Karpas-422 (cell line): ENCODE results near the gene RAB26. TPM values are rescaled to one million over a fixed set of nuclear protein-coding genes. Genes with fewer than 3 reads are reported as not detected.
A peak's percentile ranks its signal among the peaks of the same experiment; 100 is the strongest.
"Not testable (repeated sequence)": the region's sequence is repeated elsewhere in the genome, so short reads cannot be mapped to it uniquely, and the experiment has no call there.

Source experiments
- DNase-seq: peaks from one replicate; pipeline ENCODE4 v3.0.0-alpha.2; 2015
- H2AFZ ChIP-seq: fragments of 200-600 bp; sonication (generic); 2 replicates; pipeline ENCODE4 v1.6.1; 2014; ENCODE audit warnings: antibody characterized with exemption, low read length, mixed read lengths
- H3K27ac ChIP-seq: fragments of 200-600 bp; sonication (generic); 2 replicates; pipeline ENCODE4 v1.5.1; 2014; ENCODE audit warnings: mild to moderate bottlenecking, low read length, moderate library complexity
- H3K27me3 ChIP-seq: fragments of 200-600 bp; sonication (generic); 2 replicates; pipeline ENCODE4 v1.6.1; 2014; ENCODE audit warnings: low read length, mixed read lengths
- H3K36me3 ChIP-seq: fragments of 200-600 bp; sonication (generic); 2 replicates; pipeline ENCODE4 v1.6.1; 2014; ENCODE audit warnings: low read length, mixed read lengths; ENCODE audit not compliant: insufficient read depth
- H3K4me1 ChIP-seq: fragments of 200-600 bp; sonication (generic); 2 replicates; pipeline ENCODE4 v1.6.1; 2014; ENCODE audit warnings: mild to moderate bottlenecking, low read length, mixed read lengths
- H3K4me2 ChIP-seq: fragments of 200-600 bp; sonication (generic); 2 replicates; pipeline ENCODE4 v1.6.1; 2014; ENCODE audit warnings: low read length, low read depth, mild to moderate bottlenecking; ENCODE audit not compliant: poor library complexity, severe bottlenecking
- H3K4me3 ChIP-seq: fragments of 200-600 bp; sonication (generic); 2 replicates; pipeline ENCODE4 v1.5.1; 2014; ENCODE audit warnings: mild to moderate bottlenecking, antibody characterized with exemption, low read length, mixed read lengths
- H3K79me2 ChIP-seq: fragments of 200-600 bp; sonication (generic); 2 replicates; pipeline ENCODE4 v1.6.1; 2014; ENCODE audit warnings: mild to moderate bottlenecking, low read length, mixed read lengths
- H3K9ac ChIP-seq: fragments of 200-600 bp; sonication (generic); 2 replicates; pipeline ENCODE4 v1.6.0; 2014; ENCODE audit warnings: low read length
- H3K9me2 ChIP-seq: fragments of 200-600 bp; sonication (generic), shearing (Covaris generic); replicated peaks from 2 replicates; pipeline ENCODE4 v1.6.0; 2014; ENCODE audit warnings: mild to moderate bottlenecking, low read length, moderate library complexity; ENCODE audit not compliant: insufficient read depth
- H3K9me3 ChIP-seq: fragments of 300-700, 200-600 bp; sonication (generic); 2 replicates; pipeline ENCODE4 v1.6.1; 2014; ENCODE audit warnings: low read length, mixed read lengths
- H4K20me1 ChIP-seq: fragments of 200-600 bp; sonication (generic); 2 replicates; pipeline ENCODE4 v1.6.1; 2014; ENCODE audit warnings: mild to moderate bottlenecking, antibody characterized with exemption, low read length, low read depth; ENCODE audit not compliant: insufficient read depth
- total RNA-seq: library from RNA; depleted of rRNA; stranded (reverse); fragments of >200 nt; shearing (Covaris generic); gene quantifications from 2 replicates; pipeline ENCODE4 v1.2.3, GENCODE V29; 2014; ENCODE audit warnings: low replicate concordance

Gene RAB26
- total RNA-seq, 1 experiment from 2014 or later, result 12.8 TPM

DNA sequence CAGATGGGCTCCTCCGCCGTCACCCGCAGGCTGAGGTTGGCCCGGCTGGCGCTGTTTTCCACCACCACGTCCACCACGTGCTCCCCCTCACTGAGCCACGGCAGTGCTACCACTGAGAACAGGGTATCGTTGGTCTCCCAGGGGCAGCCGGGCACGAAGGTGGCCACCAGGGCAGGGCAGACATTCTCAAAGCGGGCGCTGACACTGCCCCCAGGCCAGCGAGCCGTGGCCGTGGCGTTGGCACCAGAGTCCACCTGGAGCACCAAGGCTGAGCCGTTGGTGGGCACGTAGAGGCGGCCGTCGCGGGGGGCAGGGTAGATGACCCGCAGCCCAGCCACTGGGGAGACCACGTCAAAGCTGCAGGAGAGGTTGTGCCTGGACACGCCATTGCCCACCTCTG is 34.2 kb upstream of the RAB26 start:
- H2AFZ ChIP-seq, H3K27ac ChIP-seq, H3K9ac ChIP-seq, H3K4me3 ChIP-seq, H3K9me2 ChIP-seq, H3K79me2 ChIP-seq, H4K20me1 ChIP-seq, H3K4me1 ChIP-seq, H3K4me2 ChIP-seq, H3K27me3 ChIP-seq, H3K36me3 ChIP-seq, H3K9me3 ChIP-seq, DNase-seq: not testable (repeated sequence)

DNA sequence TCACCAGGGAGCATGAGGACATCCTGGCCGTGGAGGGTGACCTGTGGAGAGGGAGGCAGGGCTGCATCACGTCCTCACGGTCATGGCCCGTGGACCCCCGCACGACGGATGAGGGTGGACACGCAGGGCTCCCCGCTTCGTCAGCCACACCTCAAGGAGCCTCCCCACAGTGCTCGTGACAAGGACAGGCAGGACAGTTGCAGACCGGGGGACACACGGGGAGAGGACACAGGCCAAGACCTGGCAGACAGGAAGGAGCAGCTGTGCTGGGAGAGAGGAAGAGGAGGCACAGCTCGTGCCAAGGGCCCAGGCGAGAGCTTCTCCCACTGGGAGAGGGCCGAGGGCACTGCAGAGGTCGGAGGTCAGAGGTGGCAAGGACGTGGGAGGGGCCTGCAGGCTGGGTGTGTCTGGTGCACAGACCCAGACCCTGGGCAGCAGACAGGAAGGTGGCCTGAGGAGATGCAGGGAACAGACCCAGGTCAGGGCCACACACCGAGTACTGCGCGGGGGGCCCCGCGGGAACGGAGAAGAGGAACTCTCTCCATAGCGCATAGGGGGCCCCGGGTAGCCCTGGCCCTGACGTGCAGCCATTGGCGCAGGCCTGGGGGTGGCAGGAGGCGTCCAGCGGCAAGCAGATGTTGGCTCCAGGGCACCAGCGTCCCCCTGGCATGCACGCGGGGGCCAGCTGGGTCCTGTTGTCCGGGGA is 33.4 kb upstream of the RAB26 start:
- not testable (repeated sequence) for H2AFZ ChIP-seq, H3K4me1 ChIP-seq, H3K4me3 ChIP-seq, H3K4me2 ChIP-seq, H3K27ac ChIP-seq, H3K79me2 ChIP-seq, H3K27me3 ChIP-seq, H3K36me3 ChIP-seq, H4K20me1 ChIP-seq, H3K9me3 ChIP-seq, DNase-seq, H3K9ac ChIP-seq, H3K9me2 ChIP-seq

DNA sequence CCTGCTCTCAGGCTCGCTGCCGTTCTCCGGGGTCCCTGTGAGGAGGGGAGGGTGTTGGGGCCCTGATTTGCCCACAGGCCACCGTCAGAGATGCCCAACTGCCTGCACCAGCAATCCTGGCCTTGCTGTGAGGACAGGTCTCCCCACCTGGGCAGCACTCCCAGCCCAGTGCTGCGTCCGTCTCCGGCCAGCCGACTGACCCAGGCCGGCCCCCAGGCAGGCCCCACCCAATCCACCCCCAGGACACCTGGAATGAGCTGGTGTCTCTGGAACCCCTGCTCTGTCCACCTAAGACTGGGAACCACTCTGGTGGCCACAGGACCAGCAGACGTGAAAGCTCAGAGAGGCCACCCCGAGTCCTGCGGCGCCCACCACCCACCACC is 32.8 kb upstream of the RAB26 start:
- H3K79me2 ChIP-seq, result no peaks in the 10 kb centered on the region
- H2AFZ ChIP-seq, result no peak overlapping the region
- no peaks in the 10 kb centered on the region for H3K4me1 ChIP-seq
- no peaks in the 10 kb centered on the region for H3K9me3 ChIP-seq
- H3K4me2 ChIP-seq, result no peak overlapping the region
- DNase-seq, result no peak
- no peak overlapping the region for H3K27ac ChIP-seq
- H4K20me1 ChIP-seq, result no peaks in the 10 kb centered on the region
- no peak overlapping the region for H3K4me3 ChIP-seq
- no peaks in the 10 kb centered on the region for H3K27me3 ChIP-seq
- H3K36me3 ChIP-seq, result no peaks in the 10 kb centered on the region
- H3K9me2 ChIP-seq, result no peaks in the 10 kb centered on the region
- H3K9ac ChIP-seq, result no peak overlapping the region

DNA sequence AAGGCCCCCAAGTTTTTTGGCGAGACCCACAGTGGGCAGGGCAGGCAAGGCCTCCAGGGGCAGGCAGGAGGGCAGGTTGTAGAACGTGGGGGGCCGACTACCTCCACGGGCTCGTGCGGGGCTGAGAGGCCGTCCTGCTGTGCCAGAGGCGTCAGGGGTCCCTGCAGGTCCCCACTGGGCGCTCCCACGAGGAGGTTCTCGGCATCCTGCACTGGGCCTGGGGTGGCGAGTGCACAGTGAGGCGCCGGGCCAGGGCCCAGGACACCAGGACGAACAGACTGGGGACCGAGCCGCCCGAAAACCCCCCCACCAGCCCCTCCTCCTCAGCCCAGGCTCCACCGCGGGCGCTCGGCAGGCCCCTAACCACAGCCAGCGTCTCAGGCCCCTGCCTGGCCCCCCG is 32.0 kb upstream of the RAB26 start:
- H3K9ac ChIP-seq, H3K27ac ChIP-seq, H2AFZ ChIP-seq, H3K4me1 ChIP-seq, H4K20me1 ChIP-seq, DNase-seq, H3K4me3 ChIP-seq, H3K36me3 ChIP-seq, H3K4me2 ChIP-seq, H3K27me3 ChIP-seq, H3K9me2 ChIP-seq, H3K9me3 ChIP-seq, H3K79me2 ChIP-seq: not testable (repeated sequence)

DNA sequence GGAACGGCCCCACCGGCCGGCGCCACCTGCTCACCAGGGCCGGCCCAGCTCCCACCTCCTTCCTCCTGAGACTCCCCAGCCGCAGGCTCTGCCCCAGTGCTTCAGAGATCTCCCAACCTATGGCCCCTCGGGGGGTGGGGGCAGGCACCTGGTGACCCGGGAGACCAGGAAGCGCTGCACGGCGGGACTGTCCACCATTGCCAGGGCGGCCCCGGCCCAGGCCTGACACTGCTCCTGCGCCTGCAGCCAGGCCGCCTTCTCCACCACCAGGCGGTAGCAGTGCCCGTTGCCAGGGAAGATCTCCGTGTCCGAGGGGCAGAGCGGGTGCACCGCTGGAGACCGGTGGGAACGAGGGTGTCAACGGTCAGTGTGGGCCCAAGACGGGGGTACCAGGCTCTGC is 31.1 kb upstream of the RAB26 start:
- H3K27ac ChIP-seq, H3K79me2 ChIP-seq, H3K9me2 ChIP-seq, H2AFZ ChIP-seq, H4K20me1 ChIP-seq, H3K4me3 ChIP-seq, H3K9ac ChIP-seq, DNase-seq, H3K4me2 ChIP-seq, H3K4me1 ChIP-seq, H3K36me3 ChIP-seq, H3K27me3 ChIP-seq, H3K9me3 ChIP-seq: not testable (repeated sequence)

DNA sequence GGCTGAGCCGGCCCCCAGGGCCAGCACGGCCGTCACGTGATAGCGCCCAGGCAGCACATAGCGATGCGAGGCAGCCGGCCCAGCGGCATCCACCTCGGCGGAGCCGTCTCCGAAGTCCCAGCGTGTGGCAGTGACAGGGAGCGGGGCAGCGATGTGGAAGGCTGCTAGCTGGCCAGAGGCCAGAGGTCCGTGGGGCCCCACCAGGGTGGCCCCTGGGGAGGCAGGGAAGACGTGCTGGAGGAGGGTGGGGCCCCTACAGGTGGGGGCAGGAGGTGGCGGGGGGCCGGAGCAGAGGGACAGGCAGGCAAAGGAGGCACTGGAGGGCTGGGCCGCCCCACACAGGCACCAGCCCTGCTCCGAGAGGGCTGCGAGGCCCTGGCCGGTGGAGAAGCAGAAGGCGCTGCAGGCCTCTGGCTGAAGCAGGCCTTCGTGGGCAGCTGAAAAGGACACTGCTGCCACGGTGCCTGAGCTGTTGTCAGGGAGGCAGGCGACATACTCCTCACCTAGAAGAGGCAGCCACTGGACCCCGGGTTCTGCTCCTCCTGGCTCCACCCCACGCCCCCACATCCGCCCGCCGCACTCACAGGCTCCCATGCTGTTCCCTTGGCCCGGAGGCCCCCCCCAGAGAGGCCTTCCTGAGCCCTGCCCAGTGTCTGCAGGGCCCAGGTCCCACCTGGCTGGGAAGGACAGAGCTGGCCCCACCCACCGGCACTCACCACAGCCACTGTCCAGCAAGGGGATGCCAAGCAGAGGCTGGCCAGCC is 30.3 kb upstream of the RAB26 start:
- H3K4me3 ChIP-seq, H3K9ac ChIP-seq, H3K9me3 ChIP-seq, H4K20me1 ChIP-seq, DNase-seq, H3K4me1 ChIP-seq, H3K27me3 ChIP-seq, H2AFZ ChIP-seq, H3K27ac ChIP-seq, H3K9me2 ChIP-seq, H3K36me3 ChIP-seq, H3K4me2 ChIP-seq, H3K79me2 ChIP-seq: not testable (repeated sequence)

DNA sequence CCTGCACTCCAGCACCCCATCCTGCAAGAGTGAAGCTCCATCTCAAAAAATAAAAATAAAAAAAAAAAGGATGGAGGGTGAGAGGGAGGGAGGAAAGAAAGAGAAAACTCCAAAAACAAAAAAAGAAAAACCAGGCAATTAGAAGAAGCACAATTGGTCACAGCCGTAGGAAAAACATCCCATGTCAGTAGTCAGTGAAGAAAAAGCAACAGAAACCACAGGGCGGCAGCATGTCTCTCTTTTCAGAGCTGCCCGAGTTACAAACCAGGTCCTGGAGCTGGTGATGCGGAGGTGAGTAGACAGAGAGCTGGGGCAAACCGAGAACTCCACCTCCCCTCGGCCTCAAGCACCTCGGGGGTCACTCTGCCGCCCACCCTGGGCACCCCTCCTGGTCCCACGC is 27.1 kb upstream of the RAB26 start:
- H3K36me3 ChIP-seq, H4K20me1 ChIP-seq, H3K4me1 ChIP-seq, H3K9ac ChIP-seq, H3K27ac ChIP-seq, H3K9me3 ChIP-seq, H3K9me2 ChIP-seq, H2AFZ ChIP-seq, H3K4me3 ChIP-seq, H3K4me2 ChIP-seq, H3K27me3 ChIP-seq: not testable (repeated sequence)
- H3K79me2 ChIP-seq, result peaks cover 11% of the 10 kb centered on the region
- DNase-seq, result peak; percentile 78

DNA sequence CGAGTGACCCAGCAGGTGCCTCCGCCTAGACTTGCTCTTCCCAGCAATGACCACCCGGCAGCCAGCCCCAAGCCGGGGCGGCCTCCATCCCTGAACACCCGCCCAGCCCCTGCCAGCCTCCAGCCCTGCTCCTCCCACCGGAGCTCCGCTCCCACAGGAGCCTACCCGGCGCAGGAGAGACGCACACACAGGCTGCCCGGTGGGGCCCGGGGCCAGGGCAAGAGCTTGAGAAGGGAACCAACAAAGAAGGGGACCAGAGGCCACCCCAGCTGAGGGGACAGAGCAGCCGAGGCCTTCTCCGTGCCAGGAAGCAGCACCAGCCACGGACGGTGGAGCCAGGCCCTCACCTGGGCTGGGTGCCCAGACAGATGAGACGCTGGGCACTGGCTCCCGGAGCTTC is 26.6 kb upstream of the RAB26 start:
- no peak overlapping the region for H3K4me3 ChIP-seq
- no peak overlapping the region for H3K9ac ChIP-seq
- no peak for DNase-seq
- H3K4me1 ChIP-seq, result no peaks in the 10 kb centered on the region
- H3K9me2 ChIP-seq, result no peaks in the 10 kb centered on the region
- no peaks in the 10 kb centered on the region for H3K27me3 ChIP-seq
- H2AFZ ChIP-seq, result no peak overlapping the region
- H3K4me2 ChIP-seq, result no peak overlapping the region
- H3K27ac ChIP-seq, result no peak overlapping the region
- H3K79me2 ChIP-seq, result peaks cover 15% of the 10 kb centered on the region
- no peaks in the 10 kb centered on the region for H3K36me3 ChIP-seq
- peaks cover under 1% of the 10 kb centered on the region; the same call in 1 of the 2 replicates for H4K20me1 ChIP-seq
- H3K9me3 ChIP-seq, result no peaks in the 10 kb centered on the region
